HTR-8/SVneo (cell line): ENCODE measurements around the gene ADCY4.

ENCODE experiments used
- DNase-seq: peaks from one replicate; pipeline ENCODE4 v3.0.0; 2011; ENCODE audit warnings: low spot score, mixed read lengths; ENCODE audit not compliant: insufficient read length
- FAIRE-seq: peaks from 2 replicates; lab custom pipeline; 2011; peaks lifted over from hg19 to GRCh38; lab: Jason Lieb, UNC

The ADCY4 gene

DNA sequence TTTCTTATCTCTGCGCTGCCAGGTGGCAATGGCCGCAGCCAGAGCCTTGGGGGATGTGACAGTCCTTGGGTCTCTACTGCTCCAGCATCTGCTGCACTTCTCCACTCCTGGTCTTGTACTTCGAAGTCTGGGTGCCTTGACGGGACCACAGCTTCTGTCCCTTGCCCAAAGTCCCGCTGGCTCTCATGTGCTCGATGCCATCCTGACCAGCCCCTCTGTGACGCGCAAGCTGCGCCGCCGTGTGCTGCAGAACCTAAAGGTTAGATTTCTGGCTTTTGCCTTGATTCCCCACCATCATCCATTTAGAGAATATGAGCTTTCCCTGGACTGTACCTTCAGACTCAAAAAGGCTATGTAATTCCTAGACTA, 30.9 kb downstream of the ADCY4 start:
- FAIRE-seq, result no peak

DNA sequence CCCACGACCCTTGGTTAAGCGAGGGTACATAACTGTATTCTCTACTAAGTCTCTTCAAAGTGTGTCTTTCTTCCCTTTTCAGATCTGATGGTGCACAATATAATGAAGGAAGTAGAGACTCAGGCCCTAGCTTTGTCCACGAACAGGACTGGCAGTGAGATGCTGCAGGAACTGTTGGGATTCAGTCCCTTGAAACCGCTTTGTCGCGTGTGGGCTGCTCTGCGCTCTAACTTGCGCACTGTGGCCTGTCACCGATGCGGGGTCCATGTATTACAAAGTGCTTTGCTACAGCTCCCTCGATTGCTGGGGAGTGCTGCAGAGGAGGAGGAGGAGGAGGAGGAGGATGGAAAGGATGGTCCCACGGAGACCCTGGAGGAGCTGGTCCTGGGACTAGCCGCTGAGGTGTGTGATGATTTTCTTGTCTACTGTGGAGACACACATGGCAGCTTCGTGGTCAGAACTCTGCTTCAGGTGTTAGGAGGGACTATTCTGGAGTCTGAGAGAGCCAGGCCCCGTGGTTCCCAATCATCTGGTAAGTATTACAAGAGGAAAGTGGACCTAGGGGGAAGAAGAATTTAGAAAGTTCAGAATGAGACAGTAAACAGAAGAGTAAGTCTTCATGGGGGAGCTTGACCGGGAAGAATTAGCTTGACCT, 34.4 kb downstream of the ADCY4 start:
- FAIRE-seq (no peak), DNase-seq (no peak)

More for the DNA sequence above, 30.9 kb downstream of the ADCY4 start:
- no peak for DNase-seq

DNA sequence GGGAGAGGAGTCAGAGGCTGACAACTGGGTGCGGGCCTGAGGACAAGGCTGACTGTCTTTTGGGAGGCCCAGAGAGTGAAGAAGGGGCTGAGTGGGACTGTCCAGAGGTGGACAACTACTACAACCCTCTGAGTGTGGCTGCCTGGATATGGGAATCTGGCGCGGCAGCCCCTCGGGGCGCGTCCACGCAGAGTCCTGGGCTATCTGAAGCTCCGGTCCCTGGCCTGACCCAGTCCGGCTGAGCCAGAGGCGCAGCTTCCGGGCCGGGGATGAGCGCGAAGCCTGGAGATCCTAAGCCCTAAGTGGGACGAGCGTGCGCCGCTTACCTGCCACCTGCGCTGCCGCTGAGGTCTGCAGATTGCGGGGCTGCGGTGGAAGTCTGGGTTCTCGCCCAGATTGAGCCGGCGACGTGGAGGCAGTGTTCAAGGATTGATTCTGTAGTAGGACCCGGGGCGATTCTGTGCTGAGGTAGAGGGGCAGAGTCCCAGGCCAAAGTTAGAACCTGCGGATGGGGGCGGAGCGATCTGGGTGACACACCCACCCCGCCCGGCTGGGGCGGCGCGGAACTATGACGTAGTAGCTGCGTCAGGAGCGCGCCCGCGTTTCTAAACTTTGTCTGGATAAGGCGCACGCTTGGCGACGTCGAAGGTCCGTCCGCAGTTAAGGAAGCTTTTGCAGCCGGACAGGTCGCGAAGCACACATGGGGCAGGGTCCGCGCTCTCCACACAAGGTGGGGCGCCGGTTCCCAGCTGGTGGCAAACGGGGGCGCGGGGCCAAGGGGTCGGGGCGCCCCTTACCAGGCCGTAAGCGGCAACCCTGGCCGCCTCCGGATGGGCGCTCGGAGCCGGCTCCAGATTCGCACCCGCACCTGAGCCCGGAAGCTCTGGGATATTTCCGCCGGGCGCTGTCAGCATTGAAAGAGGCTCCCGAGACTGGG, 35.3 kb downstream of the ADCY4 start, which contains the start of the genes DHRS1 and NOP9:
Gene DHRS1, minus strand, starts transcription at position 526 of the 937 bp plus-strand sequence. CDS start 674 bp downstream, outside the sequence.
Gene NOP9, plus strand, starts transcription at position 596 of the 937 bp plus-strand sequence. Its CDS starts 105 bp downstream, at position 701.
- no peak for FAIRE-seq
- DNase-seq, result peak; percentile 81

GRCh38 chr14:24298892-24299254, 36.0 kb downstream of the ADCY4 start:
- peak; percentile 18 for DNase-seq
- FAIRE-seq, result no peak

DNA sequence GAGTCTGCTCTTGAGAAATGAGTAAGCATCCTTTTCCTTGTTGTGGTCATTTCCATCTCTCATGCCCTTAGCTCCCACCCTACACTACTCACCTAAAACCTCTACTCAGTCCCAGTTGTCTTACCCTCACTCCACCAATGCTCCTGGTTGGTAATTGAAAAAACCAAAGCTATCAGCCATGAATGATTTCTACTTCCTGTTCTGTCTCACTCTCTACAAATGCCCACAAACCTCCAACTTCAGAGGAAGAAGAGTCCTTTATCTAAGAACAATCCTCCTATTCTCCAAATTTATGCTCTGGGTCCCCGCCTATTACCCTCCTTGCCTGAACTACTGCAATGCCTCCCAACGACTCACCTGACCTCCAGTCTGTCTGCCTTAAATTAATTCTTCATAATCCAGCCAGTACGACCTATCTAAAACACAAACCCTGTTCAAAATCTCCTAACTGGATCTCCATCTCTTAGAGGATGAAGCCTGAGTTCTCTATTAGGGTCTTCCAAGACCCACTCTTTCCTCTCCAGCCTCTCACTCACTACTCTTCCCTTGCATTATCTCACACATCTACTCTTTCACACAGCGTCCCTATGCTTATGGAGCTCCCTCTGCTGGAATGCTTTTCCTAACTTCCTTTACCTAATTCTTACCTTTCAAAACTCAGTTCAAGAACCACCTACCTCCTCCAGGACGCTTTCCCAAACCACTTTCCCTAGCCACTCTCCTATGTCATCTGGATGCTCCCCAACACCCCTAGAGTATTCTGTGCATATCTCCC, 37.5 kb downstream of the ADCY4 start:
- DNase-seq, result no peak
- no peak for FAIRE-seq

GRCh38 chr14:24296341-24297157, 38.3 kb downstream of the ADCY4 start:
- DNase-seq, result peak; percentile 60
- FAIRE-seq, result no peak

DNA sequence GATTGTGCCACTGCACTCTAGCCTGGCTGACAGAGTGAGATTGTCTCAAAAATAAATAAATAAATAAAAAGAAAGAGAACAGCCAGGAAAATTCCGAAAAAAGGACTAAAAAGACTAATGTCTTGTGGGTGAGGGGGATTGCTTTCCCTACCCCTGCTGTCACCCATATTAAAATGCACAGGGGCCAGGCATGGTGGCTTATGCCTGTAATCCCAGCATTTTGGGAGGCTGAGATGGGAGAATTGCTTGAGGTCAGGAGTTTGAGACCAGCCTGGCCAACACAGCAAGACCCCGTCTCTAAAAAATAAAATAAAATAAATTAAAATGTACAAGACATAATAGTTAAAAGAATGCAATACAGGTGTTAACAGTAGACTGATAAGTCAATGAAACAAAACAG, 41.3 kb downstream of the ADCY4 start:
- FAIRE-seq, result no peak
- DNase-seq, result no peak

DNA sequence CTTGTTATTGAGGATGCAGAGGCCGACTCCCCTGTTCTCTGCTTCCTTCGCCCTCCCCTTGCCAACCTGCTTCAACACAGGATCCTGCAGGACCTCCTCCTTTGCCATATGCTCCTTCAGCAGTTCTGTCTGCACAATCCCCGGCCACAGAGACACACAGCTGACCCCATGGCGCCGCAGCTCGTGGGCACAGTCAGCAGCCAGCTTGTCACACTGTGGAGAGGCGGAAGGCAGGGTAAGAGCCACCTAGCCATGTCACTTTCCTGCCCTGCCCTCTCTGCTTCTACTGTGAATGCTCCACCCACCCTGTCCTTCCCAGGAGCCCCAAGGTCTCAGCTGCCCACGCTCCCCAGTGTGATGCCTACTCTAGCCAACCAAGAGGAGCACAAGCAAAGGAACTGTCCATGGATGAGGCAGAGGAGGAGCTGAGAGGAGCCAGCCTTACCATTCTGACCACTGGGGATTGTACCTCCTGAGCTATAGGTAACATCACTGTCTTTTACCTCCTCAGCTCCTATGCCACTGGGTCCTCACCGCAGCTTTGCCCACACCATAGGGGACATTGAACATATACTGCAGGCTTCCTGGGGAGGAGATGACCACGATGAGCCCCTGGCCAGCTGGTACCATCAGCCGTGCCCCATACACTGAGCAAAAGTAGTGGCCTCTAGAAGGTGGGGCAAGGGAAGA, 42.6 kb downstream of the ADCY4 start:
- DNase-seq, result no peak
- FAIRE-seq, result no peak

DNA sequence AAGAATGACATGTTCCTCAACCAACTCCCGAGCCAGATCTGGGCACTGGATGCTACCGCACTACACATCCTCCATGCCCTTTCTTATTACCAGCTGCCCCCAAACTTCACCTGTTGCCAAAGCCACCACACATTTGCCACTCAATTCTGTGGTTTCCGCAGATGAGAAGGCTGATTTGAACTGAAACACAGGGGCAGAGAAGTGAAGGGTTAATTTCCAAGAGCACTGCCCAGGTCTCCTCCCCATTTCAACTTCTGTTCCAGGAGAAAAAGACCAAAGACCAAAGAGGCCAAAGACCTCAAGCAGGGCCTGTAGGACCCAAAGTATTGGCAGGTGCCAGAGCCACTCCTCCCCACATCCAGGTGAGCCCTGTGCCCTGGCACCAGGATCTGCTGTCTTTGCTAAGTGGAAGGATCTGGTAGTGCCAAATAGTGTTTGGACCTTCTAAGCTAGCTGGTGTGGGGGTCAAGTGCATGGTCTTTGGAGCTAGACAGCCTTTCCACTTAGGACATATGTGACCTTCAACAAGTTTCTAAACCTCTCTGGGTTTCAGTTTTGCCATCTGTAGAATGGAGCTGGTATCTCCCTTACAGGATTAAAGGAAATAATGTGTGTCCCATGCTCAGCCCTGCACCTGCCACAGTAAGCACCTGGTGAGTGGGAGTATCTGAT, 43.3 kb downstream of the ADCY4 start:
- DNase-seq (no peak), FAIRE-seq (no peak)

GRCh38 chr14:24290746-24291145, 44.1 kb downstream of the ADCY4 start:
- DNase-seq (no peak), FAIRE-seq (no peak)

GRCh38 chr14:24289649-24290280, 45.1 kb downstream of the ADCY4 start:
- no peak for FAIRE-seq

GRCh38 chr14:24286996-24287395, 47.9 kb downstream of the ADCY4 start:
- no peak for FAIRE-seq
- DNase-seq, result no peak

More at GRCh38 chr14:24289649-24290280, 45.1 kb downstream of the ADCY4 start:
- no peak for DNase-seq

GRCh38 chr14:24285351-24285750, 49.5 kb downstream of the ADCY4 start:
- DNase-seq (no peak), FAIRE-seq (no peak)

DNA sequence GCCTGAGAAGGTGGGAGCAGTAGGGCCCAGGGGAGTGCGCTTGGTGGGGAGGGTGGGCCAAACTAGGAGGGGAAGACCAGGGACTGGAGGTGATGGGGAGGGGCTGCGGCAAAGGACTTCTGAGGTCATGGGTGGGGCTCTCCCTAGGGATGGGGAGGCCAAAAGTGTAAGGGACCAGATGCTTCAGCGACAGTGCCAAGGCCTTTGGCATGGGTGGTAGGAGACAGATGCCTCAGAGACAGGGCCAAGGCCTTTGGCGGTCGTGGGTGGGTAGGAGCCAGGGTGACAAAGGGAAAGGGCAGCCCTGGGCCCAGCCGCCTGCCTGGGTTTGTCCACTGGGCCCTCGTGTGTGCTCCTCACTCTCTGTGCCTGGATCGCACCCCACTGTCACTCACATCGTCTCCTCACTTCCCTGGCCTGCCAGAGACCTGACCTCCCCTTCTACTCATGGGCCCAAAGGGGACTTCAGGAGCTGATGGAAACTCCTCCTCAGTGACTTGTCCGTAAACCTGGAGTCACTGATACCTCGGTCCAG, 50.3 kb downstream of the ADCY4 start:
- DNase-seq (no peak), FAIRE-seq (no peak)

GRCh38 chr14:24283796-24284460, 50.9 kb downstream of the ADCY4 start:
- FAIRE-seq (no peak), DNase-seq (no peak)

GRCh38 chr14:24282736-24283135, 52.1 kb downstream of the ADCY4 start:
- DNase-seq, result no peak
- FAIRE-seq, result no peak

- no peak for DNase-seq
- FAIRE-seq, result no peak
Observed at GRCh38 chr14:24281636-24282035, 53.2 kb downstream of the ADCY4 start.
